ENCODE data around the gene NADK2.
A peak's percentile ranks its signal among the peaks of the same experiment; 100 is the strongest.
"Not testable (repeated sequence)": the region's sequence is repeated elsewhere in the genome, so short reads cannot be mapped to it uniquely, and the experiment has no call there.

Gene NADK2

GRCh38 chr5:36241631-36242533 lies at the start of gene NADK2:
Gene NADK2, minus strand, starts transcription at chr5:36241925. Its CDS starts 127 bp downstream, at chr5:36241798.
- DNase-seq, result peak; percentile 83

GRCh38 chr5:36285837-36286615 lies 44.3 kb upstream of the NADK2 start:
- DNase-seq, result no peak

GRCh38 chr5:36283775-36284174 lies 42.0 kb upstream of the NADK2 start:
- DNase-seq, result not testable (repeated sequence)

GRCh38 chr5:36281626-36282025 lies 39.9 kb upstream of the NADK2 start:
- no peak for DNase-seq

- DNase-seq, result no peak
Observed at GRCh38 chr5:36279054-36279698, 37.5 kb upstream of the NADK2 start.

GRCh38 chr5:36277521-36278176 lies 35.9 kb upstream of the NADK2 start:
- no peak for DNase-seq

- no peak for DNase-seq
Observed at GRCh38 chr5:36276864-36277263, 35.1 kb upstream of the NADK2 start.

GRCh38 chr5:36273809-36274526 lies 32.2 kb upstream of the NADK2 start:
- DNase-seq, result no peak

- DNase-seq, result no peak
Observed at GRCh38 chr5:36272136-36272690, 30.5 kb upstream of the NADK2 start.

GRCh38 chr5:36270876-36271575 lies 29.3 kb upstream of the NADK2 start:
- DNase-seq, result no peak

- DNase-seq, result no peak
Observed at GRCh38 chr5:36270175-36270574, 28.4 kb upstream of the NADK2 start.

- DNase-seq, result no peak
Observed at GRCh38 chr5:36269478-36269877, 27.8 kb upstream of the NADK2 start.

- no peak for DNase-seq
Observed at GRCh38 chr5:36267905-36268304, 26.2 kb upstream of the NADK2 start.

GRCh38 chr5:36264202-36264760 lies 22.6 kb upstream of the NADK2 start:
- DNase-seq, result no peak

- DNase-seq, result no peak
Observed at GRCh38 chr5:36261186-36261585, 19.5 kb upstream of the NADK2 start.

- no peak for DNase-seq
Observed at GRCh38 chr5:36253575-36253974, 11.8 kb upstream of the NADK2 start.

- no peak for DNase-seq
Observed at GRCh38 chr5:36252722-36253365, 11.1 kb upstream of the NADK2 start.

- no peak for DNase-seq
Observed at GRCh38 chr5:36251218-36251617, 9.5 kb upstream of the NADK2 start.

- DNase-seq, result no peak
Observed at GRCh38 chr5:36250427-36250826, 8.7 kb upstream of the NADK2 start.

Measured in NCI-H1417 treated with DMSO at 0.1 percent for 48 hours (cell line).